Choroid plexus epithelial cell (primary cell): ENCODE results near the gene WASF3.
"Not testable (repeated sequence)": the region's sequence is repeated elsewhere in the genome, so short reads cannot be mapped to it uniquely, and the experiment has no call there.

Experiments
- DNase-seq: peaks from one replicate; pipeline ENCODE4 v3.0.0-alpha.2; 2010; ENCODE audit warnings: low read depth
- H3K4me3 ChIP-seq: 2 replicates; pipeline ENCODE4 v1.5.1; 2011; ENCODE audit warnings: low read depth, mild to moderate bottlenecking, control low read depth, low read length, moderate library complexity
- TF ChIP-seq, protein P1 (sequence below): conservative IDR thresholded peaks from 2 replicates; pipeline ENCODE4 v1.5.1; 2011; ENCODE audit warnings: low read depth, mild to moderate bottlenecking, control low read depth, inconsistent platforms, low read length, moderate library complexity

WASF3 gene

DNA sequence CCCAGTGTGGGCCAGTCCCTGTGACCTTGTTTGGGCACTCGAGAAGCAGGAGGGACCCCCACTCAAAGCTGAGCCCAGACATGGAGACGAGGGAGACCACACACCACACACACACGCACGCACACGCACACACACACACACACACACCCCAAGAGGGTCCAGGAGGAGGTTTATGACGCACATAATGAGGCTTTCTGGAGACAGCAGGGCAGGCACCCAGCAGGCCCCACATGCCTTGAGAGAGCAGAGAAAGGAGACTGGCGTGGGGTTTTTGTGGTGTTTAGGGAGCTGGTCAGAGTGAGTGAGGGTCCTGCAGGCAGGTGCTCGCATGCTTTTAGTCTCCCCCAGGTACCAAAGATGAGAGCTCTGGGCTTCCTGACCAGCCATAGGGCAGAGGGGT, 160.7 kb downstream of the WASF3 start:
- TF ChIP-seq, protein P1, sequence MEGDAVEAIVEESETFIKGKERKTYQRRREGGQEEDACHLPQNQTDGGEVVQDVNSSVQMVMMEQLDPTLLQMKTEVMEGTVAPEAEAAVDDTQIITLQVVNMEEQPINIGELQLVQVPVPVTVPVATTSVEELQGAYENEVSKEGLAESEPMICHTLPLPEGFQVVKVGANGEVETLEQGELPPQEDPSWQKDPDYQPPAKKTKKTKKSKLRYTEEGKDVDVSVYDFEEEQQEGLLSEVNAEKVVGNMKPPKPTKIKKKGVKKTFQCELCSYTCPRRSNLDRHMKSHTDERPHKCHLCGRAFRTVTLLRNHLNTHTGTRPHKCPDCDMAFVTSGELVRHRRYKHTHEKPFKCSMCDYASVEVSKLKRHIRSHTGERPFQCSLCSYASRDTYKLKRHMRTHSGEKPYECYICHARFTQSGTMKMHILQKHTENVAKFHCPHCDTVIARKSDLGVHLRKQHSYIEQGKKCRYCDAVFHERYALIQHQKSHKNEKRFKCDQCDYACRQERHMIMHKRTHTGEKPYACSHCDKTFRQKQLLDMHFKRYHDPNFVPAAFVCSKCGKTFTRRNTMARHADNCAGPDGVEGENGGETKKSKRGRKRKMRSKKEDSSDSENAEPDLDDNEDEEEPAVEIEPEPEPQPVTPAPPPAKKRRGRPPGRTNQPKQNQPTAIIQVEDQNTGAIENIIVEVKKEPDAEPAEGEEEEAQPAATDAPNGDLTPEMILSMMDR: no peak
- H3K4me3 ChIP-seq: no peak overlapping the region
- DNase-seq: no peak

DNA sequence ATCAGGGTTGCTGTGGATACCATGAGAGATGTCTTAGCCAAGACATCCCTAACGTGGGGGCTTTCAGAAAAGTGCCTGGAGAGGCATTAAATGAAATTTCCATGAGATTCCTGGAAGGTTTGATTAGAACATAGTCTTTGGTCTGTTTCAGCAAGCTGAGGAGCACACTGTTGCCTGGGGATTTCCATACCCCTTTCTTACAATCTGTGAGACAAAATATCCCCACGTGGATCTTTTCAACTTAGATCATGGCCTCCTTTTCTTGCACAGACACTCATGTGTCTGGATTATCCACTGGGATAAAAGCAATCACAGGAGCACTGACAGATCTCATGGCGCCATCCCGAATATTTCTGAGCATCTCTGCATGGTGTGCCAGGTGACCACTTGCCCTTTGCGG, 161.4 kb downstream of the WASF3 start:
- no peak for DNase-seq
- H3K4me3 ChIP-seq: no peak overlapping the region
- TF ChIP-seq, protein P1: no peak

DNA sequence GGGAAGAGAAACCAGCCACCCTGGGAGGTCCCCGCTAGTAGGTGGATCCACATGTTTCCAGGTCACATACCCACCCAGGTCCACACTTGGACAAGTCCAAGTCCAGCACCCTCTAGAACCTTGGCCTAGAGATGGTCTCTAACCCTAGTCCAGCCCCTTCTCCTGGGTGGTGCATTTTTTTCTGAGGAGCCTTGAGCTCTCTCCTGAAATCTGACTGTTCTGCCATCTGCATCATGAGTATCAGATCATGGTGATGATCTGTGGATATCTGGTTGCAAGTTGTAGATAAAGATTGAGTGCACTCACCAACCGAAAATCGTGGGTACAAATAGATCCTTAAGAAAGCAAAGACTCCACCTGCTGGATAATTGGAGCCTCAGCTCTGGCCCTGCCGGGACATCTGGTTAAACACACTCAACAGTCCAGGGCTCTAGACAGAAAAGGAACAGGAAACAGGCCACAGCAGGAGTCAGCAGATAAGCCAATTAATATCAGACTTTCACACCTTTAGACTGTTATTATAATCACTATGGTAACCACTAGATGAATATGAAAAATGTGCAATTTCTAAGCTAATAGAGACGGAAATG, 162.0 kb downstream of the WASF3 start:
- DNase-seq: peak; percentile 37
- no peak overlapping the region for H3K4me3 ChIP-seq
- TF ChIP-seq, protein P1: peak; percentile 48

DNA sequence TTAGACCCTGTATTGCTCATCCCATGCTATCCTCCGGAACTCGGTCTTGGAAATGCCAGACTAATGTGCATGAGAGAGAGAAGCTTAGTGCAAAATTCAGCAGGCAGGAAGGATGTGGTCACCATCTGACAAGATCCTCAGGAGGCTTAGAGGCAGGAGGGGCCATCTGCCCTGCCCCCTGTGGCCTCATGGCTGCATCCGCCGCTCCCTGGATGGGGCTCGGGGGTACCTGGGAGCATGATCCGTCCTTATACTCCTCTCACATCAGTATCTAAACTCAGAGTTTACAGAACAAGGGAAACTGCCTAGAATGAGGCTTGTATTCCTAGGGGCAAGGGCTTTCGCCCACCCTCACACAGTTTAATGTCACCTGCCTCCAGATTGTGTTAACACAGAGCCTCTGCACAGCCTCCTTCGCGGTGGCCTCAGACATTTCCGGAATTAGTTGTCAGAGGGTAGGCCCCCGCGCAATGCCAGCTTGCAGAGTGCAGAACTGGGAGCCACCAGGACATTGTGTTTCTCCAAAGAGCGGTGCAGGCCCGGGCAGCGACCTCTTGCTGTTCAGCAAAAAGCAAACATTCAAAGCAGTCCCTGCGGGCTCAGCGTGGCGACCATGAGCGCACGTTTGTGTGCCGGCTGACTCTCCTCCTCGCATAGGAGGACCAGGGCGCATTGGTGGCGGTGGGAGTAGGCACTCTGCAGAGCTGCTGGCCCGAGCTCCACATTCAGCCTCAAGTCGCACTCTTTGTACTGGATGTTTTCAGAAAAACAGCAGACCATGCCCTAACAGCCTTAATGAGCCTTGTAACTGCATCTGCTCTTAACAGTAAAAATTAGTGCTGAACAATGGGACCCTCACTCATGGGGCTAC, 164.0 kb downstream of the WASF3 start:
- DNase-seq: peak; percentile 25
- H3K4me3 ChIP-seq: no peak overlapping the region
- TF ChIP-seq, protein P1: no peak

DNA sequence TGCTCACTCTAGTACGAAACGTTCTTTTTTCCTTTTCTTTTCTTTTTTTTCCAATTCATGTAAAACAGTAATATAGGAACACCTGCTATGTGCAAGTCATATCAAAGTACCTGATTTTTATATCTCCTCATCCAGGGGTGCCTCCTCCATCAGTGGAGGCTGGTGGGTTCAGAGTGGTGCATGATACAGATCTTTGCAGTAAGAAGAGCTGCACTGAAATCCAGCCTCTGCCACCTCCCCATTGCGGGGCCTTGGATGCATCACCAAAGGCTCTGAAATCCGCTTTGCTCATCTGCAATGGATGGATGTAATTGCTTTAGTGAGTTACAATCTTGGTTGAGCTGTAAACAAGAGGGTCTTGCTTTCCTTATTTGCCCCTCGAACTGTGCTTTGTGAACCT, 164.8 kb downstream of the WASF3 start:
- H3K4me3 ChIP-seq: no peak overlapping the region
- DNase-seq: no peak
- TF ChIP-seq, protein P1: no peak

DNA sequence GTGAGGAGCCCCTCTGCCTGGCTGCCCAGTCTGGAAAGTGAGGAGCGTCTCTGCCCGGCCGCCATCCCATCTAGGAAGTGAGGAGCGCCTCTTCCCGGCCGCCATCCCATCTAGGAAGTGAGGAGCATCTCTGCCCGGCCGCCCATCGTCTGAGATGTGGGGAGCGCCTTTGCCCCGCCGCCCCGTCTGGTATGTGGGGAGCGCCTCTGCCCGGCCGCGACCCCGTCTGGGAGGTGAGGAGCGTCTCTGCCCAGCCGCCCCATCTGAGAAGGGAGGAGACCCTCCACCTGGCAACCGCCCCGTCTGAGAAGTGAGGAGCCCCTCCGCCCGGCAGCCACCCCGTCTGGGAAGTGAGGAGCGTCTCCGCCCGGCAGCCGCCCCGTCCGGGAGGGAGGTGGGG, 166.1 kb downstream of the WASF3 start:
- not testable (repeated sequence) for H3K4me3 ChIP-seq, DNase-seq

DNA sequence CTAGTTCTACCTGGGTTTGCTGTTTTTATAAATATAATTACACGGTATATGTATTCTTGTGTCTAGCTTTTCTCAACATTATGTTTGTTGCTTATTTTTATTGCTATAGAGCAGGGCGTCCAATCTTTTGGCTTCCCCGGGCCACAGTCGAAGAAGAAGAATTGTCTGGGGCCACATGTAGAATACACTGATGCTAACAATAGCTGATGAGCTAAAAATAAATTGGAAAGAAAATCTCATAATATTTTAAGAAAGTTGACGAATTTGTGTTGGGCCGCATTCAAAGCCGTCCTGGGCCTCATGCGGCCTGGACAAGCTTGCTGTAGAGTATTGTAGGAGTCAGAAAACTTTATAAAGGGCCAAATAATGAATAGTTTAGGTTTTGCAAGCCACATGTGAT, 169.2 kb downstream of the WASF3 start:
- TF ChIP-seq, protein P1: no peak
- H3K4me3 ChIP-seq: no peak overlapping the region
- no peak for DNase-seq
